ENCODE data around the gene COG5. TPM values are rescaled to one million over a fixed set of nuclear protein-coding genes. Genes with fewer than 3 reads are reported as not detected.

COG5 gene
- total RNA-seq, 4 donors from 2014 or later: 39.7 to 143 (median 98.3) TPM

DNA sequence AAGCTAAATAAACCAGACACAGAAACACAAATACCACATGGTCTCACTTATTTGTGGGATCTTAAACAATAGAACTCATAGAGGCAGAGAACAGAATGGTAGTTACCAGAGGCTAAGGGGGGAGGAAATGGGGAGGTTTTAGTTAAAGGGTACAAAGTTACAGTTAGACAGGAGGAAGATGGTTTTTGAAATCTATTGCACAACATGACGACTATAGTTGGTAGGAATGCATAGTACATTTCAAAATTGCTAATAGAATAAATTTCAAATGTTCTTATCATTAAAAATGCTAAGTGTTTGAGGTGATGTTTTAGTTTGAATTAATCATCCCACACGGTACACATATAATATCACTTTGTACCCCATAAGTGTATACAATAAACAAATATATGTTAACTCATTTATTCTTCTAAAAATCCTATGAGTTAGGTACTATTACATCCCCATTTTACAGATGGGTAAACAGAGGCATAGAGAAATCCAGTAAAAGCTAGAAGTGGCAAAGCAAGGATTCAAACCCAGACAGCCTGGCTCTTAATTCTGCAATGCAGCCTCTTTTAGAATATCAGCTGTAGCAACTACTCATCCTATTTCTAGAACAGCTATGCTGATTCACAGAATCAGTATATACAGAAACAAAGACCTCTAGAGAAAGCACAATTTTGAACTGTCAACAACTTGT is 344.0 kb downstream of the COG5 start:
- Histone ChIP-seq H3K27me3 (no peaks in the 10 kb centered on the region), H3K27ac (no peak overlapping the region), H3K9me3 (no peaks in the 10 kb centered on the region), H3K4me1 (no peaks in the 10 kb centered on the region), H3K4me3 (no peak overlapping the region), H3K36me3 (no peaks in the 10 kb centered on the region)
- no peak for TF ChIP-seq POLR2A (IDR thresholded peaks at IDR 0.05)
- TF ChIP-seq, protein P1, sequence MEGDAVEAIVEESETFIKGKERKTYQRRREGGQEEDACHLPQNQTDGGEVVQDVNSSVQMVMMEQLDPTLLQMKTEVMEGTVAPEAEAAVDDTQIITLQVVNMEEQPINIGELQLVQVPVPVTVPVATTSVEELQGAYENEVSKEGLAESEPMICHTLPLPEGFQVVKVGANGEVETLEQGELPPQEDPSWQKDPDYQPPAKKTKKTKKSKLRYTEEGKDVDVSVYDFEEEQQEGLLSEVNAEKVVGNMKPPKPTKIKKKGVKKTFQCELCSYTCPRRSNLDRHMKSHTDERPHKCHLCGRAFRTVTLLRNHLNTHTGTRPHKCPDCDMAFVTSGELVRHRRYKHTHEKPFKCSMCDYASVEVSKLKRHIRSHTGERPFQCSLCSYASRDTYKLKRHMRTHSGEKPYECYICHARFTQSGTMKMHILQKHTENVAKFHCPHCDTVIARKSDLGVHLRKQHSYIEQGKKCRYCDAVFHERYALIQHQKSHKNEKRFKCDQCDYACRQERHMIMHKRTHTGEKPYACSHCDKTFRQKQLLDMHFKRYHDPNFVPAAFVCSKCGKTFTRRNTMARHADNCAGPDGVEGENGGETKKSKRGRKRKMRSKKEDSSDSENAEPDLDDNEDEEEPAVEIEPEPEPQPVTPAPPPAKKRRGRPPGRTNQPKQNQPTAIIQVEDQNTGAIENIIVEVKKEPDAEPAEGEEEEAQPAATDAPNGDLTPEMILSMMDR (IDR thresholded peaks at IDR 0.05): no peak
- DNase-seq: no peak
- intact Hi-C loops (cut with DNase I; ENCODE audit: low total_unique reads): no loop called here

DNA sequence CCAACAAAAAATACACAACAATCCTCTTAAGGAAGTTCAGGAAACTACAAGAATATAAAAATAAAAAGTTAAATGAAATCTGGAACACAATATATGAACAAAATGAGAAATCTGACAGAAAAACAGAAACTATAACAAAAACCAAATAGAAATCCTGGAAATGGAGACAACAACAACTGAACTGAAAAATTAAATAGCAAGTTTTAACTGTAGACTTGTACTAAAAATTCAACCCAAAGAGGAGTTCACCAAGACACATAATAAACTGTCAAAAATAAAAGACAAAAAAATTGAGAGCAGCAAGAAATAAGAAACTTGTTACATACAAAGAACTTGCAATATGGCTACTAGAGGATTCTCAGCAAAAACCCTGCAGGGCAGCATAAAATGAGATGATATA is 349.8 kb downstream of the COG5 start:
- TF ChIP-seq, protein P1 (IDR thresholded peaks at IDR 0.05): no peak
- no peak for TF ChIP-seq POLR2A (IDR thresholded peaks at IDR 0.05)
- no peaks in the 10 kb centered on the region for H3K9me3 ChIP-seq

DNA sequence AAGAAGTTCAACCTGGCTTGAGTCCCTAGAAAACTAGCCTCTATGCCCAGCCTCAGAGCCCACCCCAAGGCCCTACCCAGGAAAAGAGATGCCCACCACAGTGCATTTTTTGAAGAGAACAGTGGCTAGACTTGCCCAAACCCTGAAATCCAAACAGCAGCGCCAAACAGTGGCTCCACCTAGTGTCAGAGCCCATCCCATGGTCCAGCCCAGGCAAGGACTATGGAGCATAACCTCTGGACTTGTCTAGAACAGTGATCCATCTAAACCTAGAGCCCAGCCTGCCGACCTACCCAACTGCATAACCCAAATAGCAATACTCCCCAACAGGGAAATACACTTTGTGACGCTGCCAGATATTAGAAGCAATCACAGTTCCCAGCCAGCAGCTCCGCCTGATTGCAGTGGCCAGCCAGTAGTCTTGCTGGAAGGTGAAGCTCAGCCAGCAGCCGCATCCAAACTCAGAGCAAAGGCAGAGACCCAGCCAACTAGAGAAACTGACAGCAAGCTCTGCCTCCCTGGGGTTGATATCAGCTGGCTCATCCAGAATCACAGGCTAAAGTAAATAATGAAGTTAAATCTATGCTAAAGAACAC is 350.4 kb downstream of the COG5 start:
- Histone ChIP-seq H3K4me1 (no peaks in the 10 kb centered on the region), H3K9me3 (no peaks in the 10 kb centered on the region), H3K27ac (no peak overlapping the region), H3K36me3 (no peaks in the 10 kb centered on the region), H3K27me3 (no peaks in the 10 kb centered on the region), H3K4me3 (no peak overlapping the region)
- DNase-seq: no peak
- intact Hi-C loops (cut with DNase I; ENCODE audit: low total_unique reads): no loop called here
- TF ChIP-seq, protein P1 (IDR thresholded peaks at IDR 0.05): no peak
- TF ChIP-seq POLR2A (IDR thresholded peaks at IDR 0.05): no peak

More for the DNA sequence above, 349.8 kb downstream of the COG5 start:
- H3K36me3 ChIP-seq: no peaks in the 10 kb centered on the region
- DNase-seq: no peak
- no peaks in the 10 kb centered on the region for H3K27me3 ChIP-seq
- H3K27ac ChIP-seq: no peak overlapping the region
- H3K4me3 ChIP-seq: no peak overlapping the region
- intact Hi-C loops (cut with DNase I; ENCODE audit: low total_unique reads): no loop called here
- H3K4me1 ChIP-seq: no peaks in the 10 kb centered on the region

DNA sequence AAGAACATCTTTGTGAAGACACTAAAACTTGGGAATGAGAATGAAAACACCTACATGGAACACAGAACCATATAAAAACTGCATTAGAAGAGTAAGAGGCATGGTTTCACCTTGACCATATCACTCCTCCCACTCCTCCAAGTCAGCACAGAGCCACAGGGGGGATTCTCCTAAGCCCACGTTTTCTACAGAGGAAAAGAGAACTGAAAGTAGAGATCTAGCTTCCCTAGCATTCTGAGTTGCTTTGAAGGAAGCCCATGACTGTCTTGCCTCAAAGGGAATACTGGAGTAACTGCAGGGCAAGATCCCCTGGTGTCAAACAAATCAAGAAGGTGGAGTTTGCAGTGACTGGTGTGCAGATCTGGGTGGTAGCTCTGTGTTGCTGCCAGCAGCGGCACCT is 351.0 kb downstream of the COG5 start:
- Histone ChIP-seq H3K27ac (no peak overlapping the region), H3K4me1 (peaks cover 0 to 4% of the 10 kb centered on the region in 2 donors)
- intact Hi-C loops (cut with DNase I; ENCODE audit: low total_unique reads): no loop called here

DNA sequence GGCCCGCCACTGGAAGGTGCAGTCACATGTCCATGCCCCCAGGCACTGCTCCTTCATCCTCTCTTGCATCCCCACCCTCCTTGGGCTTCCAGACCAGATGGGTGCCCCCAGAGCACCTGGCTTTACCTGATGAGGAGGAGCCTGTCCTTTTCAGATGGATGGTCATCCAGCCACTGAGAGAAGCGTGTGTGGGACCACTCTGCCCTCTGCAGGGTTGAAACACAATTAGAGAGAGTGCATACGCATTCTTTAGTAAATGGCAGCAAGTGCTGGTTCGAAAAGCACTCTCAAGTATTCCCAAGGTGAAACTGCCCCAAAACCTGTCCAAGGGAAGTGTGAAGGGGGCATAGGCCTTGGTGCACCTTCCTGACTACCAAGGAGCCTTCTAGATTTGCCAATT is 353.3 kb downstream of the COG5 start:
- H3K4me3 ChIP-seq: no peak overlapping the region
- no peak for DNase-seq
- H3K9me3 ChIP-seq: no peaks in the 10 kb centered on the region
- intact Hi-C loops (cut with DNase I; ENCODE audit: low total_unique reads): no loop called here
- no peak overlapping the region for H3K27ac ChIP-seq
- TF ChIP-seq, protein P1 (IDR thresholded peaks at IDR 0.05): no peak
- TF ChIP-seq POLR2A (IDR thresholded peaks at IDR 0.05): no peak
- peaks cover 0 to 14% of the 10 kb centered on the region in 2 donors for H3K4me1 ChIP-seq
- H3K36me3 ChIP-seq: no peaks in the 10 kb centered on the region
- H3K27me3 ChIP-seq: no peaks in the 10 kb centered on the region

More for the DNA sequence above, 351.0 kb downstream of the COG5 start:
- Histone ChIP-seq H3K27me3 (no peaks in the 10 kb centered on the region), H3K4me3 (no peak overlapping the region), H3K9me3 (no peaks in the 10 kb centered on the region), H3K36me3 (no peaks in the 10 kb centered on the region)
- DNase-seq: no peak
- no peak for TF ChIP-seq POLR2A (IDR thresholded peaks at IDR 0.05)
- TF ChIP-seq, protein P1 (IDR thresholded peaks at IDR 0.05): no peak
